22Rv1 (cell line): ENCODE measurements around the gene GABRG3.
"Not testable (repeated sequence)": the region's sequence is repeated elsewhere in the genome, so short reads cannot be mapped to it uniquely, and the experiment has no call there.

Source experiments
- H3K27ac ChIP-seq: fragments of 450-650 bp; 2 replicates; pipeline ENCODE4 v1.5.1; 2017
- ZFX ChIP-seq: fragments of 450-650 bp; IDR thresholded peaks from 2 replicates; pipeline ENCODE4 v1.6.1; 2017; ENCODE audit warnings: antibody characterized with exemption, borderline replicate concordance
- TF ChIP-seq, protein P1 (sequence below): fragments of 450-650 bp; IDR thresholded peaks from 2 replicates; pipeline ENCODE4 v1.5.1; 2017; ENCODE audit warnings: mild to moderate bottlenecking

Gene GABRG3

GRCh38 chr15:27359586-27359985 is 388.6 kb downstream of the GABRG3 start:
- TF ChIP-seq, protein P1, sequence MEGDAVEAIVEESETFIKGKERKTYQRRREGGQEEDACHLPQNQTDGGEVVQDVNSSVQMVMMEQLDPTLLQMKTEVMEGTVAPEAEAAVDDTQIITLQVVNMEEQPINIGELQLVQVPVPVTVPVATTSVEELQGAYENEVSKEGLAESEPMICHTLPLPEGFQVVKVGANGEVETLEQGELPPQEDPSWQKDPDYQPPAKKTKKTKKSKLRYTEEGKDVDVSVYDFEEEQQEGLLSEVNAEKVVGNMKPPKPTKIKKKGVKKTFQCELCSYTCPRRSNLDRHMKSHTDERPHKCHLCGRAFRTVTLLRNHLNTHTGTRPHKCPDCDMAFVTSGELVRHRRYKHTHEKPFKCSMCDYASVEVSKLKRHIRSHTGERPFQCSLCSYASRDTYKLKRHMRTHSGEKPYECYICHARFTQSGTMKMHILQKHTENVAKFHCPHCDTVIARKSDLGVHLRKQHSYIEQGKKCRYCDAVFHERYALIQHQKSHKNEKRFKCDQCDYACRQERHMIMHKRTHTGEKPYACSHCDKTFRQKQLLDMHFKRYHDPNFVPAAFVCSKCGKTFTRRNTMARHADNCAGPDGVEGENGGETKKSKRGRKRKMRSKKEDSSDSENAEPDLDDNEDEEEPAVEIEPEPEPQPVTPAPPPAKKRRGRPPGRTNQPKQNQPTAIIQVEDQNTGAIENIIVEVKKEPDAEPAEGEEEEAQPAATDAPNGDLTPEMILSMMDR = no peak
- no peak for TF ChIP-seq ZFX
- no peak overlapping the region for H3K27ac ChIP-seq

DNA sequence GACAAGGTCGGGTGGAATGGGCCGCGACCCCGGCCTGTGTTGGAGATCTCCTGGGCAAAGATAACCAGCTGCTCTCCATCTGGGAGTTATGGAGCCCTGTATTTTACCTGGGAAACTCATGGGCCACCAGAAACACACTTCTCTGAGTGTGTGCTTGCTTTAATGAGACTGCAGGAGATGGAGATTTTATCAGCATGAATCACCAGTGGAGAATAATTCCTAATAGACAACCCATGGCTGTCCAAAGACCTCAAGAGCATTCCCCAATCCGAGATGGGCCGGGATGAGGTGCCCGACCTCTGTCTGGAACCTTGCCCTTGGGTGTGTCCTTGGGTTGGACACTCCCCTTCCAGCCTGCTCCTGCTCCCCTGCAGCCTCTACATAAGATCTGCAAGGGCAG is 389.3 kb downstream of the GABRG3 start:
- TF ChIP-seq, protein P1 = no peak
- TF ChIP-seq ZFX = no peak
- H3K27ac ChIP-seq = no peak overlapping the region

DNA sequence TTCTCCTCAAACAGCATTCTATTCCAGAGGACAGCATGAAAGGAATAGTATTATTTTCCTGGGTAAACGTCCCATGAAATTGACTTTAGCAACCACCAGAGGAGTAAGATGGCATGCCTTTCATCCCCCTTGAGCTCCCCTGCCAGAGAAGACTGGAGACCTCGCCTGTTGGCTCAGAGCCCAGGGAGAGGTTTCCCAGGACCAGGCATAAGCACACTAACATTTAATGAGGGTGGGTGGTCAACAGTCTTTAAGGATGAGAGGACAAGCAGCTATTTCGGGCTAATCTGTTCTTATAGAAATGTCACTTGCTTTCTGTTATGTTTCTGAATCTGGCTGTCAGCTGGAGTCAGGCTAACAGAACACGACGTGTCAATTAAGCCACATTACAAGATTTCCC is 390.5 kb downstream of the GABRG3 start:
- no peak overlapping the region for H3K27ac ChIP-seq
- TF ChIP-seq, protein P1 = no peak
- TF ChIP-seq ZFX = no peak

GRCh38 chr15:27365456-27365855 is 394.5 kb downstream of the GABRG3 start:
- H3K27ac ChIP-seq = no peak overlapping the region
- TF ChIP-seq ZFX = no peak
- TF ChIP-seq, protein P1 = no peak

GRCh38 chr15:27377391-27377790 is 406.4 kb downstream of the GABRG3 start:
- H3K27ac ChIP-seq = not testable (repeated sequence)

DNA sequence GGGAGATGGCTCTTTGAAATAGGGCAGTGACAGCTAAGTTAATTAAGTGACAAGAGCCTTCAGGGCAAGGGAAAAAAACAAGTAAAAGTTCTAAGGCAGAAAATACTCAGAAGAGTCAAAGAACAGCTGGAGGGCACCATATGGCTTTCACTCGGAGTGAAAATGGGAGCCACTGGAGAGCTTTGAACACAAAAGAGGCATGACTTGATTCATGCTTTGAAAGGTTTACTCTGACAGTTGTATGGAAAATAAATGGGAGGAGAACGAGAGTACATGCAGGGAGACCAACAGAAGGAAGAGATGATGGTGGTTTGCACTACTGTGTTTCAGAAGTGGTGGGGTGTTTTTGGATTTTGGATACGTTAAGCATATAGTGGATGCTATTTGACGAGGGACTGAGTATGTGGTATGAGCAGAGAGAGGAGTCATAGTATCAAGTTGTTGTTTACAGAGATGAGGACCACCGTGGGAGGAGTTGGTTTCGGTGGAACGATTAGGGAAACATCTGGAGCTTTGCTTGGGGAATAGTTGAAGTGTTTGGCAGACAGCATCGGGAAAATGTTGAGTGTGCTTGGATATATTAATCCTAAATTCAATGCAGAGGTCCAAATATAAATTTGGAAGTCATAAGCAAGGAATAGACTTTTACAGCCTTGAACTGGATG is 411.5 kb downstream of the GABRG3 start:
- no peak for TF ChIP-seq ZFX
- TF ChIP-seq, protein P1 = no peak
- H3K27ac ChIP-seq = no peak overlapping the region

DNA sequence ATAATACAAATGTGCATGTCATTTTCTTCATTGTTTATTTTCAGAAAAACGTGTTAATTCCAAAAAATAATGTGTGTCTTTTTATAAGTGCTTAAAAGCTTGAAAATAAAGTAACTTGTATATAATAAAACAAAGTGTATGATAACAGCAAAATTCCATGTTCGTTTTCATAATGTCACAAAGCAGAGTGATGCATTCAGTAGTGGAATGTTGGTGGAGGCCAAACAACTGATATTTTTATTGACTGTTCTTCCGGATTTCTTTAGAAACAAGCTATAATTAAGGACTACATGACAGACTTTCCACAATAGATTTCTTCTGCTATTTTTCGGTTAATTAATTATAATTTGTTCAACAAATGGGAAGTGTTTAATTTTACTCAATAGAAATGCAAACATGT is 412.7 kb downstream of the GABRG3 start:
- TF ChIP-seq ZFX = no peak
- TF ChIP-seq, protein P1 = no peak

DNA sequence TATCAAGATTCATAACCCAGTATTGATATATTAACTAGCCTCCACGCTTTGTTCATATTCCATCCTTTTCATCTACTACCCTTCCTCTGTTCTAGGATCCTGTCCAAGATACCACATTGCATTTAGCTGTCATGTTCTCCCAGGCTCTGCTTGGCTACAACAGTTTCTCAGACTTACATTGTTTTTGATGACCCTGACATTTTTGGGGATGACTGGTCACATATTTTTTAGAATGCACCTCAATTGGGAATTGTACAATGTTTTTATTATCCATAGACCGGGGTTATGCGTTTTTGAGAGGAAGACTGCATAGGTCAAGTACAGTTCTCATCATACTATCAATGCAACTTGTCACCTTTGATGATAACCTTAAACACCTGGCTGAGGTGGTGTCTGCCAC is 421.2 kb downstream of the GABRG3 start:
- H3K27ac ChIP-seq = no peak overlapping the region
- TF ChIP-seq, protein P1 = no peak
- TF ChIP-seq ZFX = no peak

More for the DNA sequence above, 412.7 kb downstream of the GABRG3 start:
- no peak overlapping the region for H3K27ac ChIP-seq
